ENCODE measurements around the gene NR4A1. TPM values are rescaled to one million over a fixed set of nuclear protein-coding genes. Genes with fewer than 3 reads are reported as not detected.

Gene NR4A1
- total RNA-seq, 4 donors from 2014 or later: 26.2 to 88.1 (median 59.4) TPM

DNA sequence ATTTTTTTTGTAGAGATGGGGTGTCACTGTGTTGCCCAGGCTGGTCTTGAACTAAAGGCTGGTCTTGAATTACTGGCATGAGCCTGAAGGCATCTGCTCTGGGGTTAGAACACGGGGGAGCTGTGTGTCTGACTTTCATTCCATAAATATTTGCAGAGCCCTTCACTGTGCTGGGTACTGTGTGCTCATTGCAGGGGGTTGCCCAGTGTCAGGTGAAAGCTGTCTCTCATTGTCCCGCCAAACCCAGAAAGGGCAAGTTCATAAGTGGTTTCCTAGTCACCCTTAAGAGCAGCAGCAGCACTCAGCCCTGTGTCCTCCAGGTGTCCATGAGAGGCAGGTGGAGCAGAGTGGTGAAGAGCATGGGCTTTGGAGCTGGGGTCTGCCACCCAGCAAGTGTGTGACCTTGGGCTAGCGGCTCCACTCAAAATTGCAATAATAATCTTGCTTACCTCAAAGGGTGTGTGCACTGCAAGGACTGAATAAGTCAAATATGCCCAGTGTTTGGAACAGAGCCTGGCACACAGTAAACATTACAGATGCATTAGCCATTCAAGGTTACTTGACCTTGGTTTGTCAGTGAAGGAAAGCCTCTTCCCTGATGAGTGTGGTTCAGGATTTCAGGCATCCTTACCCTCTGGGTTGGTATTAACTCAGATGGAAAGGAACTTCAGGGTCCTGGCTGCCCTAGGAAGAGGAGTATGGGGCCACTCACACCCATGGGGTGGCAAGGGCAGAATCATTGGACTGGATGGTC, 23.9 kb downstream of the NR4A1 start:
- H3K4me3 ChIP-seq: no peak overlapping the region
- peaks cover 19 to 79% (median 65%) of the 10 kb centered on the region in 4 donors for H3K36me3 ChIP-seq
- no peak for DNase-seq (ENCODE audit: extremely low spot score)
- peak overlapping the region in 3 of 4 donors; percentile 33 to 51 (median 49) for H3K27ac ChIP-seq (replicated peaks in 1 of 4)
- no peaks in the 10 kb centered on the region for H3K9me3 ChIP-seq
- intact Hi-C loops (cut with DNase I): no loop called here
- H3K4me1 ChIP-seq: peaks cover 36 to 70% (median 59%) of the 10 kb centered on the region in 4 donors
- WGBS: 74% methylated on average over 3 of the region's 3 CpGs
- TF ChIP-seq, protein P1, sequence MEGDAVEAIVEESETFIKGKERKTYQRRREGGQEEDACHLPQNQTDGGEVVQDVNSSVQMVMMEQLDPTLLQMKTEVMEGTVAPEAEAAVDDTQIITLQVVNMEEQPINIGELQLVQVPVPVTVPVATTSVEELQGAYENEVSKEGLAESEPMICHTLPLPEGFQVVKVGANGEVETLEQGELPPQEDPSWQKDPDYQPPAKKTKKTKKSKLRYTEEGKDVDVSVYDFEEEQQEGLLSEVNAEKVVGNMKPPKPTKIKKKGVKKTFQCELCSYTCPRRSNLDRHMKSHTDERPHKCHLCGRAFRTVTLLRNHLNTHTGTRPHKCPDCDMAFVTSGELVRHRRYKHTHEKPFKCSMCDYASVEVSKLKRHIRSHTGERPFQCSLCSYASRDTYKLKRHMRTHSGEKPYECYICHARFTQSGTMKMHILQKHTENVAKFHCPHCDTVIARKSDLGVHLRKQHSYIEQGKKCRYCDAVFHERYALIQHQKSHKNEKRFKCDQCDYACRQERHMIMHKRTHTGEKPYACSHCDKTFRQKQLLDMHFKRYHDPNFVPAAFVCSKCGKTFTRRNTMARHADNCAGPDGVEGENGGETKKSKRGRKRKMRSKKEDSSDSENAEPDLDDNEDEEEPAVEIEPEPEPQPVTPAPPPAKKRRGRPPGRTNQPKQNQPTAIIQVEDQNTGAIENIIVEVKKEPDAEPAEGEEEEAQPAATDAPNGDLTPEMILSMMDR (IDR thresholded peaks at IDR 0.05): no peak
- no peak for TF ChIP-seq EP300 (IDR thresholded peaks at IDR 0.05)
- TF ChIP-seq POLR2A (IDR thresholded peaks at IDR 0.05; ENCODE audit: low read depth): no peak
- TF ChIP-seq POLR2AphosphoS5 (IDR thresholded peaks at IDR 0.05): no peak
- no peaks in the 10 kb centered on the region for H3K27me3 ChIP-seq

DNA sequence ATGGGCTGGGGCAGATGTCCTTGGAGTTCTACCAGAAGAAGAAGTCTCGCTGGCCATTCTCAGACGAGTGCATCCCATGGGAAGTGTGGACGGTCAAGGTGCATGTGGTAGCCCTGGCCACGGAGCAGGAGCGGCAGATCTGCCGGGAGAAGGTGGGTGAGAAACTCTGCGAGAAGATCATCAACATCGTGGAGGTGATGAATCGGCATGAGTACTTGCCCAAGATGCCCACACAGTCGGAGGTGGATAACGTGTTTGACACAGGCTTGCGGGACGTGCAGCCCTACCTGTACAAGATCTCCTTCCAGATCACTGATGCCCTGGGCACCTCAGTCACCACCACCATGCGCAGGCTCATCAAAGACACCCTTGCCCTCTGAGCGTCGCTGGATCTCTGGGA, 25.6 kb downstream of the NR4A1 start:
- Histone ChIP-seq H3K27me3 (no peaks in the 10 kb centered on the region), H3K36me3 (peaks cover 19 to 79% (median 64%) of the 10 kb centered on the region in 4 donors), H3K4me3 (no peak overlapping the region), H3K27ac (replicated peaks in 1 of 4) (no peak overlapping the region), H3K4me1 (peaks cover 38 to 70% (median 57%) of the 10 kb centered on the region in 4 donors), H3K9me3 (no peaks in the 10 kb centered on the region)
- 93% methylated on average over 16 of the region's 16 CpGs for WGBS
- DNase-seq (ENCODE audit: extremely low spot score): no peak
- TF ChIP-seq POLR2A (IDR thresholded peaks at IDR 0.05; ENCODE audit: low read depth) (no peak), EP300 (IDR thresholded peaks at IDR 0.05) (no peak), POLR2AphosphoS5 (IDR thresholded peaks at IDR 0.05) (no peak)
- TF ChIP-seq, protein P1 (IDR thresholded peaks at IDR 0.05): no peak
- intact Hi-C loops (cut with DNase I): no loop called here

DNA sequence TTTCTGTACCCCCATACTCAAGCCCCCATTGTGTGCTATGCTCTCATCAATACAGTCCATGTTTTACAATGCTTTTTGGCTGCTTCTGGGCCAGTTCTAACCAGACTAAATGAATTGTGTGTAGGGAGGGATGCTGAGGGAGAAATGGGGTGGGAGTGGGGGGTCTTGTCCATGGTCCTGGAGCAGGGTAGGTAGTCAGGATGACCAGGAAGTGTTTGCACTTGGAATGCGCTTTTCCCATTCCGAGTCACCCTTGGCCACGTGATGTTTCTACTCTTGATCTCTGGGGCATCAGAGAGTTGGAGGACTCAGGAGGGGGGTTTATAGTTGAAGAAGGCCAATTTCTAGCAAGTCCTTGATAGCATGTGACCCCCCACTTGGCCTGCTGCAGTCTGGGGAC, 27.0 kb downstream of the NR4A1 start:
- TF ChIP-seq, protein P1 (IDR thresholded peaks at IDR 0.05): no peak
- TF ChIP-seq POLR2AphosphoS5 (IDR thresholded peaks at IDR 0.05) (no peak), POLR2A (IDR thresholded peaks at IDR 0.05; ENCODE audit: low read depth) (no peak), EP300 (IDR thresholded peaks at IDR 0.05) (no peak)
- intact Hi-C loops (cut with DNase I): no loop called here
- H3K4me1 ChIP-seq: peaks cover 52 to 70% (median 62%) of the 10 kb centered on the region in 4 donors
- H3K36me3 ChIP-seq: peaks cover 19 to 67% (median 55%) of the 10 kb centered on the region in 4 donors
- no peak overlapping the region for H3K4me3 ChIP-seq
- 83% methylated on average over 3 of the region's 3 CpGs for WGBS
- no peaks in the 10 kb centered on the region for H3K9me3 ChIP-seq
- H3K27me3 ChIP-seq: no peaks in the 10 kb centered on the region
- DNase-seq (ENCODE audit: extremely low spot score): no peak
- no peak overlapping the region for H3K27ac ChIP-seq (replicated peaks in 1 of 4)

DNA sequence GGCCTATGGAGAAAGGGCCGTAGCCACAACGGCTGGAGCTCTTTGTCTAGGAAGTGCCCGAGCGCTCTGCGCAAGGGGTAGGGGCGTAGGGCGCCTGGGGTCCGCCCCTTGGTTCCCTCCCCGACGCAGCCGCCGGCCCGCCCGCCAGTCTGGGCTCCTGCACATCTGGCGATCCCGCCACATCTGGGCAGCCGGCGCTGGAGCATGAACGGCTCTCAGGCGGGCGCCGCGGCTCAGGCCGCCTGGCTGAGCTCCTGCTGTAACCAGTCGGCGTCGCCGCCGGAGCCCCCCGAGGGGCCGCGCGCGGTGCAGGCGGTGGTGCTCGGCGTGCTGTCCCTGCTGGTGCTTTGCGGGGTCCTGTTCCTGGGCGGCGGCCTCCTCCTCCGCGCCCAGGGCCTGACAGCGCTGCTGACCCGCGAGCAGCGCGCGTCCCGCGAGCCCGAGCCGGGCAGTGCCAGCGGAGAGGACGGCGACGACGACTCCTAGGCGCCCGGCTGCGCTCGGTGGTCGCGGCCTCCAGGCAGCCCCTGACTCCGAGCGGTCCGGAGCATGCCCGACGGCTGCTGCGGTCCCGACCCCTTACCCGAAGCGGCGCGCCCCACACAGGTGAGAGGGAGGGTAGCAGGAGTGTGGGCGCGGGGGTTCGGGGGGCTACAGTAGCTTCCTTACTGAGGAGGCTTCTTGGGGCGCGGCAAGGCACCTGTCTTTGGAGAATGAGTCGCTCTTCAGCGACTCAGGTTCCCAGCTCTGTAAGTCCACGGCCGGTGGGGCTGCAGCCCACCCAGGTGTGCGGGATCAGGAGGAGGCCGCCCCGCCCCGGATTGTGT, 28.5 kb downstream of the NR4A1 start, which contains the start of gene SMIM41:
SMIM41 (plus strand) TSS at position 129 of the 827 bp plus-strand sequence; CDS start at position 205, 76 bp downstream.
- no peak for DNase-seq (ENCODE audit: extremely low spot score)
- Histone ChIP-seq H3K4me1 (peaks cover 37 to 59% (median 53%) of the 10 kb centered on the region in 4 donors), H3K4me3 (peak within 1 kb of the TSS; percentile 22 to 52 (median 36)), H3K9me3 (no peaks in the 10 kb centered on the region), H3K27me3 (no peaks in the 10 kb centered on the region), H3K36me3 (peaks cover 19 to 52% (median 41%) of the 10 kb centered on the region in 4 donors), H3K27ac (replicated peaks in 1 of 4) (peak within 1 kb of the TSS; percentile 68 to 79 (median 74))
- TF ChIP-seq POLR2AphosphoS5 (IDR thresholded peaks at IDR 0.05): peak in 1 of 2 donors; percentile 60
- TF ChIP-seq EP300 (IDR thresholded peaks at IDR 0.05): no peak
- intact Hi-C loops (cut with DNase I): no loop called here
- WGBS: 68% methylated on average over 43 of the region's 87 CpGs
